ENCODE measurements around the gene HES5.

GRCh38 chr1:2479186-2479585, 50.9 kb downstream of the HES5 start:
- TF ChIP-seq CTCF (IDR thresholded peaks at IDR 0.05; ENCODE audit: low read depth, low read length) (no peak), EZH2phosphoT487 (IDR thresholded peaks at IDR 0.05; ENCODE audit: low read depth) (no peak)
